CD4-positive, alpha-beta T cell treated with Interferon gamma for 1 hour (primary cell): ENCODE measurements around the gene ADCYAP1R1.

Experiments used
- DNase-seq: peaks from one replicate; pipeline ENCODE4 v3.0.0-alpha.2; 2020

The ADCYAP1R1 gene

DNA sequence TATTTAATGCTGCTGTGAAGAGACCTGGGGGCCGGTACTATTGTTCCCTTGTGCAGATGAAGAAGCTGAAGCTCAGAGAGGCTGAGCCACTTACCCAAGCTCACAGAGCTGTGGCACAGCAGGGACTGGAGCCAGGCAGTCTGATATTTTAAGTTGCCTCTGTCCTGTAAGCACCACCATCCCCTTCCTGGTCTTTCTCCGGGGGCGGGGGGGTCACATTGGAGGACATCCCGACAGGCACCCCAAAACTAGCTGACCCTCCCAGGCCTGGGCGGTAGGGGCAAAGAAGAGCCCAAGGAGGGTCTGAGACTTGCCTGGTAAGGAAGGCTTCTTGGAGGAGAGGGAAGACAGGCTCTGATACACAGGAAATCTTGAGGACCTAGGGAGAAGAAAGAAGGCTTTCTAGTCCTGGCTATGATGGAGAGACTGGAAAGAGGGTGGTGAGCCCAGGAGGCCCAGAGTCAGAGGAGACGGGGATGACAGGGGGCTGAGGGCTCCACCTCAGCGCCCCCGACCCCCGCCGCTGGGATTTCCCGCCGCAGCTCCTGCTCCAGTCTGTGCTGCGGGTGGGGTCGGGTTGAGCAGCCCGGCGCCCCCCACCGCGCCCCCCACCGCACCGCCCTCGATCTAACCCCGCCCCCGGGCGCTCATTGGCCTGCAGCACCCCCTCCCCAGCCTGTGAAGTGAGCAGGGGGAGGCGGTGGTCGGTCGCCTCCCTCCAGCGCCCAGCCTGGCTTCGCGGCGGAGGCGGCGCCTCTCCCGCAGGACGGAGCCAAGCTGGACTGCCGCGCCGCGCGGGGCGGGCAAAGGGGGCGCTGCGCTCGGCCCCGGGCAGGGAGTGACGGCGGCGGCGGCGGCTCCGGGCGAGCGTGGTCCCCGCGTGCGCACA lies at the start of gene ADCYAP1R1:
ADCYAP1R1 (plus strand) TSS at position 711 of the 889 bp plus-strand sequence. CDS start 10,957 bp downstream, outside the sequence.
- DNase-seq, result no peak

DNA sequence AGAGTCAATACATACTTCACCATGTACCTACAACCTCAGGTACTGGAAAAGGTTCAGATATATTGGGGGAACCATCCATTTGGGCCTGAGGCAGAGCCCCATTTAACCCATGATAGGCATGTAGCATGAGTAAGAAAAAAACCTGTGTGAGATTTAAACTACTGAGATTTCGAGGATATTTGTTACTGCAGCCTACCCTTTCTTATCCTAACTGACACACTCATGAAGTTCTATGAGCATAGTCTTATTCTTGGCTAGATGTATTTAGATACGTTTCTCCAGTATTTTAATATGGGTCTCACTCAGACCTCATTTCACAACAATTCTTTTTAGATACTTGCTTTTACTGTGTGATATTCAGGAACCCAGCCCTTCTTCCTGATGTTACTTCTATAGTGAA lies 49.0 kb upstream of the ADCYAP1R1 start:
- no peak for DNase-seq

DNA sequence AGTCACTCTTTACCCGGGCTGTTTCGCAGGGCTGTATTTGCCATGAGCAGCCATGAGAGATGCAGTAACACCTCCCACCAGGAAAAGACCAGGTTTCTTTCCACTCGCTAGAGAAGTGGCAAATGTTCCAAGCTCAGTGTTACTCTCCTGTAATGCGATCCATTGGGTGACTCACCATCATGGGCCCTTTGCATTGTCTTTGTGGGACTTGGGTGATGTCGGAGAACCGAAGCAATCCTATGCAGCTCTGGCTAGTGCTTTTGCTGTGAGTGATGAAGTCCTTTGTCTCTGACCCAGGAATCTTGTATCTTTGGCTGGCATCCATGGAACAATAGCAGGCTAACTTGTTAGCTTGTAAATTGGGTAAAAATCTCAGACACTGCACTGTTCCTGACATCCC lies 48.4 kb upstream of the ADCYAP1R1 start:
- no peak for DNase-seq

DNA sequence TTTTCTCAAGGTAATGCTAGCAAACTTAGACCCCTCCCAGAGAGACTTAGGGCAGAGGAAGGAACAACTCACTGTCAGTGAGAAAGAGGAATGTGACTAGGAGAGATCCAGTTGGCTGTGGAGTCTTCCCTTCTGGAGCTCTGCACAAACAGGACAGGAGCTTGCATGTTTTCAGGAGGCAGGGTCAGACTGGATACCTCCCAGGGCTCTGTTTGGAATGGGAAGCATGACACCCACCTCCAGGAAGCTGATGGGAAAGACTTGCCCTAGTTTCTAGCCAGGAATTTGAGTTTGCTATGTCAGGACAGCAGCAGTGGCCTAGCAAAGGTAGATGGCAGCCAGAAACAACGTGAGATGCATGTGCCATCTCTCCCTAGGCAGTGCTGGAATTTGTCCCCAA lies 47.7 kb upstream of the ADCYAP1R1 start:
- DNase-seq, result no peak

DNA sequence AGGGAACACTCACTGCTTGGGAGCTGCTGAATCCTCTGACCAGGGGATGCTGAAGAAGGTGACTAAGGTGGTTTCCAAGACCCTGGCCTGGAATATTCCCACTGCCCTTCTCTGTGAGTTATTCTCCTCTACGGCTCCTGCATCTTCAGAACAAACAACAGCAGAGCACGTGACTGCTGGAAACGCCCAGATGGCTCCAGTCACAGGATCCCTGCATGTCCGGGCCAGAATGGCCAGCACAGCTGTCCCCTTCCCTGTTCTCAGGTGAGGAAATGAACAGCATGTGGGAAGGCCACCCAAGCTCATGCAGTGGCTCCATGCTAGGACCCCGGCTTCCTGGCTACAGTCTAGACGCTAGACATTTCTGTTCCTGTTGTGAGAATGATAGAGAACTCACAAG lies 45.3 kb upstream of the ADCYAP1R1 start:
- no peak for DNase-seq

DNA sequence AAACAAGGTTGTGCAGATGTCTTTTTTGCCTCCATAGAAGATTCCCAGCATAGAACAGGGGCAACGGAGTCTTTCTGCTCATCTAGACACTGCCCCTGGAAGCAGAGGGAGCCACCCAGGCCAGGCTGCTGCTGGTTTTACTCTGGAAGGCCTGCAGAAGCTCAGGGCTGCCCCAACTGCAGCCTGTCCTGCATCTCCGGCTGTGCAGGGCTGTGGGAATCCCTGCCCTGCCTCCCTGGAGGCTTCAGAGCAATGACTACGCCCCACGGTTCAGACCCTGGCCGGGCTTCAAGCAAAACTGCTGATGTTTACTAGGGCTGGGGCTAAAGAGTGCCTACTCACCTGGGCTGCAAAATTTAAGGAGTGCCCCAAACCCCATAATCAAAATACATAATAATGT lies 44.5 kb upstream of the ADCYAP1R1 start:
- DNase-seq, result no peak

DNA sequence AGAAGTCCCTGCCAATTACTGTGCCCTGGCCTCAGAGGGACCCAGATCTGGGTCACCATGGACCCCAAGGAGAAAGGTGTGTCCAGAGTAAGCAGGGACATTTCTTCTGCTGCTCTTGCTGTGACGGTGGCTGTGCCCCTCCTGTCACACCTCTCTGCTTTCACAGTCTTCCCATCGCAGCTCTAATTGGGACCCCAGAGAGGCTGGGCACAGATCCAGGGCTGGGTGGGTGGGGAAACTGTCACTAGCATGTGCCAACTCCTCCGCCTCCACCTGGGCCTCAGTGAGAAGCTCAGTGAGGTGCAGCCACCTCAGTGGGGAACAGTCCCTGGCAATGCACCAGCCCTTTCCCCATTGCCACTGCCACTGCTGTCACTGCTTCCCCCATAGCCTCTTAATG lies 37.3 kb upstream of the ADCYAP1R1 start:
- DNase-seq, result no peak

DNA sequence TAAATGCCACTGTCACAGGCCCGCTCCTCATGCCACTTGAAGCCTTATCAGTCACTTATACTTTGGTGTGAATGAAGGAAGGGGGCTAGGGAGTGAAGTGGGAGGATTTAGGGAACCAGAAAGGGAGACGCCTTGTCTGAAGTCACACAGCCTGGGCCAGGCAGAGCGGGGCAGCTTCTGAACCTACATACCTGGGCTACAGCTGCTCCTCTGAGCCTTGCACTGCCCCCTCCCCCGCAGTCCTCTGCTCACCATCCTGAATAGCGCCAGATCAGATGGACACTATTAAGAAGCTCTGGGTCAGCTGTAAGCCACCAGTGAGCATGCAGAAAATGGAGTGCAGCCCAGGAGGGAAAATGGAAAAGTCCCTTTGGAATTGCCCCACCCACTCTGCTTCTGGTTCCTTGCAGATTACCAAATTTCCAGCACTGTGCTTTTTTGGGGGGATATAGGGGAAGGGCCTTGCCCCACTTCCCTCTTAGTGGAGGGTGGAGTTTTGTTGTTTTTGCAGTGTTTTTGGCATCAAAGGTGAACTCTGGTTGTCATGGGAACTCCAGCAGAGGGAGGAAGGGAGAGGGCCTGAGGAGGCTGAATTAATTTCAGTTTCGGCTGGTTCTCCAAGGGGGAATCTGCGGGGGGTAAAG lies 35.0 kb upstream of the ADCYAP1R1 start:
- no peak for DNase-seq

DNA sequence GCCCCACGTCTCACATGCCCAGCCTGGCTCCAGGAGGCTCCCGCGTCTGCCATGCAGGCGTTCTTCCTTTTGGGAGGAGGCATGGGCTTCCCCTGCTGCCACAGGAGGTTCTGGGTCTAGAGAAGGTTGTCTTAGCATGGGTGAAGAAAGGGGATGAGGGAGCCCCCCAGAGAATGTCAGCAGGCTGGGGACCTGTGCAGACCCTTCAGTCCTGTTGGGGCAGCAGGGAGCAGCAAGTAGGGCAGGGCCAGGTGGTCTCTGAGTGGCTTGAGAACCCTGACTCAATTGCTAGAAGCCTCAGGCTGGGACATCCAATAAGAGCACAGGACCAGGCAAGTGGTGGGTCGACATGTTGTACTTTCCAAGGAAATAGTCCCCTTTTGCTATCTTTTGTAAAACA lies 34.4 kb upstream of the ADCYAP1R1 start:
- no peak for DNase-seq

DNA sequence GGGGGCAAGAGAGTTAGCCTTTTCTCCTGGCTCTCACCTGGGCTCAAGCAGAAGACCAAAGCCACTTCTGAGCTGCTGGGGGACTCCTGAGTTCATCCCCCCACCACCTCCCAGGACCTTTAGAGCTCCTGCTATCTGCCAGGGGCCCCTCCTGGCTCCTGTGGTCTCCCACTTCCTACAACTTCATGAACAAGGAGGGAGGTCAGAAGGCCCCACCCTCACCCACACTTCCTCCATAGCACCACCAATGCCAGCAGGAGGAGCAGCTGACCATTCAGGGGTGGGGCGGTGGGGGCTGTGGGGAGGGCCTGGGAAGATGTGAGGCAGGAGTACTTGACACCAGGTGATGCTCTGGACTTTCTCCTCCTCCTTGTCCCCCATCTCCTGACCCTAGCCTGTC lies 32.6 kb upstream of the ADCYAP1R1 start:
- DNase-seq, result no peak

DNA sequence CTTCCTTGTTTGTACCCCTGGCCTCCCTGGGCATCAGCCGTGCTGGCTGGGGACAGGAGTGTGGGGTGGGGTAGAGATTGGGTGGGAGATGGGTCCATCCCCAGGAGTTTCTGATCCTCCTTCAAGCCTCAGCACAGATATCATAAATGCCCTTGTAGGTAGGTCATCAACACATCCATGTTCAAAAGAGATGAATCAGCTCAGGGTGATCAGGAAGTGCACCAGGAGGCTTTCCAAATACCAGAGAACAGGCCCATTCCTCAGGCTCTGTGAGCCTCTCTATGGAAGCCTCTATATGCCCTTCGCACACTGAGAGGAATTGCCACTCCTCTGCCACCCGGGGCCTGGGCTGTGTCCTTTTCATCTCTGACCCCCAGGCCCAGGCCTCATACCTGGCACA lies 31.9 kb upstream of the ADCYAP1R1 start:
- no peak for DNase-seq

DNA sequence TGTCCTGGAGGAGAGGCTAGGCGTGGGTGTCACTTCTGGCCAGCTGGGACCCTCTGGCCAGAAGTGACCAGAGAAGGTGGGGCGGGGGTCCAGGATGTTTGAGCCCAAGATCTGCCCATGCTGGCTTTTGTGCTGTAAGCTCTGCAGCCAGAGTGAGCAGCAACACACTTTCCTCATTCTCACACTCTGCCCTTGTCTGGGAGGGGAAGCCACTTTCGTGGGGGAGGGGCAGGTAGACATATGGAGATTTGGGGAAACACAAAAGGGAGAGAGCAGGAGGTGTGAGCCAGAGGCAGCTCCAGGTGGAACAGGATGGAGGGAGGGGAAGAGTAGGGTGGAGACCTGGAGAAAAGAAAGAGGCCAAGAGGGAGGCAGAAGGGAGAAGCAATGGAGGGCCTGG lies 31.5 kb upstream of the ADCYAP1R1 start:
- no peak for DNase-seq

DNA sequence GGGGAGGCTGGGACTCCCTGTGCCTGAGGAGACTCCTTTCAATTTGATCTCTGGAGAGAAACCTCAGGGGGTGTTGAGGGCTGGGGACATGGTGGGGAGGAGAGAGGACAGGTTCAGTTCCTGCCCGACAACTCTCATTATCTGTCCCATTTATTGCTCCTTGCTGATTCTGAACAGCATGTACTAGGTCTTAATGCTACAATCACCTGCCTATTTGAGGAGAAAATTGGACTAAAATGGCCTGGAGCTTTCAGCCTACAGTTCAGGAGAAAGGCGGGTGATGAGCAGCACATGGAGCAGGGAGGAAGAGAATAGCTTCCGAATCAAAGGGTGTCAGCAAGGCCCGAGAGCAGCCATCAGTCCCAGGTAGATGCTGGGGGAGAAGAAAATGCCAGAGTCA lies 30.0 kb upstream of the ADCYAP1R1 start:
- no peak for DNase-seq

DNA sequence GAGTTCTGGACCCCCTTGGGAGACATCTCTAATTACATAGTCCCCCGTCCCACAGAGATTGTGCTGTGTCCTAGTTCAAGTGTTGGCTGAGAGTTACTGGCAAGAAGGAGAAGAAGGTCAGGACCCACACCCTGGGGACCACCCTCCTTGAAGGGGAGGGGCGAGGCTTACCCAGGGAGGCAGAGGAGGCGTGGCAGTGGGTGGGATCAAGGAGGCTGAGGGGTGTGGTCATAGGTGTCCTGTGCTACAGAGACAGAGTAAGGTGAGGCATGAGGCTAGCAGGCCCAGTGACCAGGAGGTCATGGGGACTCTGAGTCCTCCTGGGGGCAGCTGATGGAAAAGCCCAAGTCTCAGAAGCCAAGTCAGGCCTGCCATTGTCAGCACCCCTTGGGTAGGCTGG lies 29.4 kb upstream of the ADCYAP1R1 start:
- DNase-seq, result no peak

DNA sequence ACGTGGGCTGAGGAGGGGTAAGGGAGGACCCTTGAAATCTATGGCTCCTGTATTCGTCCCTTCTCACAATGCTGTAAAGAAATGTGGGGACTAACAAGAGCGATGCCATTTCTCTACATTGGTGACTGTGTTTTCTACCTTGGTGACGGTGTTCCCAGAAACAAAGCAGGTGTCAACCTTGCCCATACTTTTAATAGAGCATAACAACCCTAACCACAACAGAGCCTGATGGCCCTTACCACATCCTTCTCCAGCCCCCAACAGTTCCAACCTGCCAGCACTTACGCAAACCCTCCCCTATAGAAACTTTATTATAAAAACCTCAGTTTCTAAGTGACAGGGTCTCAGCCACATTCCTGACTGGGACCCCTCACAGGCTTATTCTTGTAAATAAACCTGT lies 28.2 kb upstream of the ADCYAP1R1 start:
- DNase-seq, result no peak

DNA sequence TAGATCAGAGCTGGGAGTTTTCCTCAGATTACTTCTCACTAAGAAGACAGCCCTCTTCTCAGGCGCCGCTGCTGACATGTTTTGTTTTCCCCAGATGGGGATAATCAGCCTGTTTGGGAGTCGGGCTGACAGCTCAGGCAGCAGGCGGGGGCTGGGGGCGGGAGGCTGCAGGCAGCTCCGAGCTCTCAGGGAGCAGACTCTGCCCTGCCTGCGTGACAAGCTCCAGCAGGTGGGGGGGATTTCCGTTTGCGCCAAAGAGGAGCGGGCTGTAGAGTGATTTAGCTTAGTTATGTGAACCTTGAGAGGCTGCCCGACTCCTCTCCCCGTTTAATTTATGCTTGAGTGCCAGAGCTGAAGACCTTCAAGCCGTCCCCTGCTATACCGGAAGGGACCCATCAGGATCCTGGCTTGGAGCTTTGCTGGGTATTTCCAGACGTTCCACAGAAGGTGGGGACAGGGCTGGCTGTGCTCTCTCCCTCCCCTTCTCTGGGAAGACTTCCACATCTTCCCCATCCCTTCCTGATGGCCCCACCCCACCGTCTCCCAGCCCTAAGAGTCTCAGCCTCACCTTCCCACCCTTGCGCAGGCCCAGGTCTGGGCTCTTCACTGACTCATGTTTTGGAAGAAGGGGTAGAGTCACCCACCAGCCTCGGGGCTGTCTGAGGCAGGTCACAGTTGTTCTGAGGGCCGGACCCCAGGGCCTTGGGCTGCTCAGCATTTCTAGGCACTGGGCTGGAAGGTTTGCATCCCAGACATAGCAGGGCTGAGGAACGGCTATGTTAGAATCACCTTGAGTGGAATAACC lies 24.7 kb upstream of the ADCYAP1R1 start:
- no peak for DNase-seq

DNA sequence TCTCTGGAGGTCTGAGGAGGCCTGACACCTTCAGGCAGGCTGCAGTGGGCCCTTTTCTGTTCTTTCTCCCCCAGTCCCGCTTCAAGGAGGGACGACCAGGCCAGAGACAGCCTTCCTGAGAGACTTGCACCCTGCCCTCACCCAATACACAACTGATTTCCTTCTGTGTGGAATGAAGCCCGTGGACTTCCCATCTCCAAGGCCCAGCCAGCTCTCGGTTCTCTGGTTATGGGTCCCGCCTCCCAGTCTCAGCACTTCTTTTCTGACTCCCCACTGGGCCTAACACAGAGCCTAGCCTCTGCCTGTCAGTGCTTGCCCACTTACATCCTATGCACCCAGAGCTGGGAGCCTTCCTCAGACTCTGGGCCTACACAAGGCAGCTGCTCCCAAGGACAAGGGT lies 24.1 kb upstream of the ADCYAP1R1 start:
- no peak for DNase-seq

DNA sequence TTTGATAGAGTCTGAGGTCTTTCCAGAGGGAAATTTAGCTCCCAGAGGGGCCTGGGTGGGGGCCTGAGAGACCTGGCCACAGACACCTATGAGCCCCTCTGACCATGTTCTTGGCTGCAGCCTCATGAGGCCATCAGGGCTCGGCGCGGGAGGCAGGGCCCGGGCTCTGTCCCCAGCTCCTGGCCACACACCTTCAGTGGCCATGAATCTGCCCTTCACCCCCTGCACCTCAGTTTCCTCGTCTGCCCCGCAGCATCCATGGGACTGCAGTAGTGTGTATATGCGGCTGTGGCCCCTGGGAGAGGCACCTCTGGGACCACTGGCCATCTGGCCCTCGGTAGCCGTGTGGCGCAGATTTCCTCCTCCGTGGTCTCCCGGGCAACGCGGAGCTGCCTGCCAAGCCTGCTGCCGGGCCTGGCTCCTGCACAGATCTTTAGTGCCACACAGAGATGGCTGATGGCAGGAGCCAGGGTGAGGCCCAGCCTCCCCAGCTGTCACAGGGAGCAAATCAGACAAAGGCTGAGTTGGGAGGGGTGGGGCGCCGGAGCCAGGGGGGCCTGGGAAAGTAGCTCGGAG lies 23.6 kb upstream of the ADCYAP1R1 start:
- DNase-seq, result no peak

DNA sequence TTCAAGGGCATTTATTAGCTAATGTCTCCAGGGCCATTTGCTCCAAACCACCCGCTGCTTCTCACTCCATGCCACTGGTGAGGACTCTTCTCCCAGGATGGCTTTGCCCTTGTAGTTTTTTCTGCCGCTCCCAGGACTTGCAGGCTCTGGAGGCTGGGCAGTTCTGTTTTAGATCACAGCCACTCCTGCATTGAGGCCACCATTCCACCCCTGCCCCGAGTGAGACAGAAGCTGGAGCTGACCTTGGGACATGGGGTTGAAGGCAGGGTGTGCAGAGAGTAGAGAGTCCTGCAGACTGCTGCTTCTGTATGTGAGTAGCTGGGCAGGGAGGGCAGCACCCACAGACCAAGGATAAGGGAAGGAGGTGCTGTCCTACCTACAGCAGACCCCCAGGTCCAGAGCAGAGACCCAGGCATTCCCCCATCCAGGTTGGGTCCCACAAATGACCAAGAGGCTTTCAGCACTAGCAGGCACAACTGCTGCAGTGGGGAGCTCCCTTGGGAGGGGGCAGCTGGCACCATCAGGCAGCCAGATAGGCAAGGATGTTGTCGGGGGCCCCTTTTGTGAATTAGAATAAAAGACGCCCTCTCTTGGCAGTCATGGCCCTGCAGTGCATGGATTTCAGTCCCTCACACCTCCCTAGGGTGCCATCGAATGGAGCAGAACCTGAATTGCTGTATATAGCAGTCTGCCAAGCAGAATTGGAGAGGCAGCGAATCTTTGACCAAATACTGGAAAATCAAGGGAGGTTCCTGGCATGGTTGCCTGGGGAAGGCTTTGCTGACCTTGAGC lies 22.7 kb upstream of the ADCYAP1R1 start:
- no peak for DNase-seq

DNA sequence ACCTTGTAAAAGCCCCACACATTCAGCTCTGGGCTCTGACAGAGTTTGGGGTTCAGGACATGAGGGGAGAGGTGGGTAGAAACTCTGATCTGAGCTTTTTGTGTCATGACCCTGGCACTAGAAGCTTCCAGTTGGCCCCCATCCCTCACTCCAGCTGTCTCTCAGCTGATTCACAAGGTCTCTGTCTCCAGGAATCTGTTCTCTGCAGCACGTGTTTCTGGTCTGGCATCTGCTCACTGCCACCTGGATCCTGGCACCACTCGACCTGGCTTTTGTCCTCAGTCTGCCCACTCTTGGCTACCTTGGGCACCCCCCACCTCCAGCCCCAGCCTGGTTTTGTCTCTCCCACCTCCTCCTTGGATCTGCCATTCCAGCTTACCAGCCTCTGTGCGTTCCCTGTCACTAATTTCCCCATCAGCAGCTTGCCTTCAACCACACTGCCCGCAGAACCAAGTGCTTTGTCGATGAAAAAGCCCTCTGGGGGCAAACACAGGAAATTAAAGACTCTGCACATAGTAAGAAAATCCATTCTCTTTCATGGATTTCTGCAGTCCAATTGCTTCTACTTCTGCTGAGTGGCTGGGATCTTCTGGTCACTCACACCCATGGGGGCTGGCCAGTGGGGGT lies 18.3 kb upstream of the ADCYAP1R1 start:
- DNase-seq, result no peak

DNA sequence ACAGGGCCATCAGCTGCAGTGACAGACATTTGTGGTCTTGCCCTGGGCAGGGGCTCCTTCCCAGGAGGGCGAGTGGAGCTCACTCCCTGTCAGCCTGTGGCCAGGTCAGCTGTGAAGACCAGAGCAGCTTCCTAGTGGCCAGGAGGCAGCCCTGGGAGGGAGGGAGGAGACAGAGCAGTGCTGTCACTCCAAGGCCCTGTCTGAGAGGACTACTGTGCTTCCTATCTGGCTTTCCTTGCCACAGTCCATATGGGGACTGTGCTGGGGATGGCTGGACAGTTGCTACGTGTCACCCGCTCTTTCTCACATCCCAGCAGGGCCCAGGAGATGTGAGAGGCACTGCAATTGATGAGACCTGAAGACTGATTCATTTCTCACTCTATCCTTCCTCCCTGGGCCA lies 15.2 kb upstream of the ADCYAP1R1 start:
- DNase-seq, result no peak

DNA sequence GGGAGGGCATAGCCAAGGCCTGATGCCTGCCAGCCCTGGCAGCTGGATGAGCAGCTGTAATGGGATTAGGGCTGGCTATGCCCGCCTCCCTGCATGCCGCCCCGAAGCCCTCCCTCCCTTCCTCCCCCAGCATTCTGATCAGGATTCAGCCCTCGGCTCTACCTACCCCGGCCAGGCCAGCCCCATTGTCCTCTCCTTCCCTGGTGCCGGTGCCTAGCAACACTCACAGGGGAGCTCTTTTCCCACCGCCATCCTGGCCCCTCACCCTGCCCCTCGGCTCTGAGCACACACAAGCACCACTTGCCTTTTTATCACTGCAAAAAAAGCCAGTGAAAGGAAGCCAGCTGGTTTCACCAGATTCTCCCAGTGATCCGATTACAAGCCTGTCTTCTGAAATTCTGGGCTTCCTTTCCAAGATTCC lies 9.0 kb upstream of the ADCYAP1R1 start:
- no peak for DNase-seq
